ENCODE measurements around the gene CDON. TPM values are rescaled to one million over a fixed set of nuclear protein-coding genes. Genes with fewer than 3 reads are reported as not detected.
A peak's percentile ranks its signal among the peaks of the same experiment; 100 is the strongest.

The CDON gene, protein sequence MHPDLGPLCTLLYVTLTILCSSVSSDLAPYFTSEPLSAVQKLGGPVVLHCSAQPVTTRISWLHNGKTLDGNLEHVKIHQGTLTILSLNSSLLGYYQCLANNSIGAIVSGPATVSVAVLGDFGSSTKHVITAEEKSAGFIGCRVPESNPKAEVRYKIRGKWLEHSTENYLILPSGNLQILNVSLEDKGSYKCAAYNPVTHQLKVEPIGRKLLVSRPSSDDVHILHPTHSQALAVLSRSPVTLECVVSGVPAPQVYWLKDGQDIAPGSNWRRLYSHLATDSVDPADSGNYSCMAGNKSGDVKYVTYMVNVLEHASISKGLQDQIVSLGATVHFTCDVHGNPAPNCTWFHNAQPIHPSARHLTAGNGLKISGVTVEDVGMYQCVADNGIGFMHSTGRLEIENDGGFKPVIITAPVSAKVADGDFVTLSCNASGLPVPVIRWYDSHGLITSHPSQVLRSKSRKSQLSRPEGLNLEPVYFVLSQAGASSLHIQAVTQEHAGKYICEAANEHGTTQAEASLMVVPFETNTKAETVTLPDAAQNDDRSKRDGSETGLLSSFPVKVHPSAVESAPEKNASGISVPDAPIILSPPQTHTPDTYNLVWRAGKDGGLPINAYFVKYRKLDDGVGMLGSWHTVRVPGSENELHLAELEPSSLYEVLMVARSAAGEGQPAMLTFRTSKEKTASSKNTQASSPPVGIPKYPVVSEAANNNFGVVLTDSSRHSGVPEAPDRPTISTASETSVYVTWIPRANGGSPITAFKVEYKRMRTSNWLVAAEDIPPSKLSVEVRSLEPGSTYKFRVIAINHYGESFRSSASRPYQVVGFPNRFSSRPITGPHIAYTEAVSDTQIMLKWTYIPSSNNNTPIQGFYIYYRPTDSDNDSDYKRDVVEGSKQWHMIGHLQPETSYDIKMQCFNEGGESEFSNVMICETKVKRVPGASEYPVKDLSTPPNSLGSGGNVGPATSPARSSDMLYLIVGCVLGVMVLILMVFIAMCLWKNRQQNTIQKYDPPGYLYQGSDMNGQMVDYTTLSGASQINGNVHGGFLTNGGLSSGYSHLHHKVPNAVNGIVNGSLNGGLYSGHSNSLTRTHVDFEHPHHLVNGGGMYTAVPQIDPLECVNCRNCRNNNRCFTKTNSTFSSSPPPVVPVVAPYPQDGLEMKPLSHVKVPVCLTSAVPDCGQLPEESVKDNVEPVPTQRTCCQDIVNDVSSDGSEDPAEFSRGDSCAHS (N-terminal part only)
- total RNA-seq: 10 to 100 TPM in 2 of 10 donors, 1 to 10 TPM in 8; 5.4 to 17.1 (median 9.3) TPM
- 1 to 10 TPM; 1.4 to 2.4 TPM for polyA plus RNA-seq
- long read RNA-seq, donor 1, partial matches to known transcripts: 0 of 3 reads
- long read RNA-seq, donor 1, other reads (novel, unspliced or antisense): 3 of 3 reads
- long read RNA-seq, donor 2, partial matches to known transcripts: 1 of 7 reads
- long read RNA-seq, donor 2, other reads (novel, unspliced or antisense): 6 of 7 reads
- long read RNA-seq, donor 3, partial matches to known transcripts: 4 of 6 reads
- long read RNA-seq, donor 3, other reads (novel, unspliced or antisense): 2 of 6 reads

DNA sequence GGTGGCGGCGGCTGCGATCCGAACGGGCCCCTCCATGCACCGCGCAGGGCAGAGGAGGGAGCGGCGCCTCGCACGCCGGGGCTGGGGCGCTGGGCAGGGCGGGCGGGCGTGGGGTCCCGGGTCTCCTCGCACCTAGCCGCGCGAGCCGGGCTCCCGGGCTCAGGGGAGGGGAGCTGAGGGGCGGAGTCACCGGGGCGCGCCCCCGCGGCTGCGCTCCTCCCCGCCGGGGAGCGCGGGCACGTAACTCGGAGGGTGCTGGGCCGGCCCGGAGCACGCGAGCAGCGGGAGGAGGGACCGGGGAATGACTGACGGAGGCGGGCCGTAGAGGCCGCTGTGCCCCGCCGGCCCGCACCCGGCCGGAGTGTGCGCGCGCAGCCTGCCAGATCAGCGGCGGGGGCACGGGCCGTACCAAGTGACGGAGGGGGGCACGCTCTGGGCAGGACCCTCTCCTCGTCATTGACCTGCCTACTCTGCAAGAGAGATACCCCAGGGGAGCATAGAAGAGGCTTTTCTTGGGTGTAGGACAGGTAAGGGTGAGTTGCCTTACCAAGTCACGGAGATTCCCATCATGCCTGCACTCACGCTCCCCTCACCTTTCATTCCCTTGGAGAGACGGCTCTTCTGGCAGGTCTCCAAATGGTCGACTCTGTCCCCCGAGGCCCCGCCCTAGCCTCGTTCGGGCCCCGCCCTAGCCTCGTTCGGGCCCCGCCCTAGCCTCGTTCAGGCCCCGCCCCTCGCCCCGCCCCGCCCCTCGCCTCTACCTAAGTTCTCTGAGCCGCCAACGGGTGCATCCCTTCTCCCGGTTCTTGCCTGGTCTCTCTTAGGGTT is at the start of gene CDON:
TSS of gene CDON (minus strand) at position 188 of the 828 bp plus-strand sequence. CDS start 39,390 bp downstream, outside the sequence.
- H3K4me3 ChIP-seq: peak within 1 kb of the TSS; percentile 66 to 84 (median 72)
- TF ChIP-seq, protein P1, sequence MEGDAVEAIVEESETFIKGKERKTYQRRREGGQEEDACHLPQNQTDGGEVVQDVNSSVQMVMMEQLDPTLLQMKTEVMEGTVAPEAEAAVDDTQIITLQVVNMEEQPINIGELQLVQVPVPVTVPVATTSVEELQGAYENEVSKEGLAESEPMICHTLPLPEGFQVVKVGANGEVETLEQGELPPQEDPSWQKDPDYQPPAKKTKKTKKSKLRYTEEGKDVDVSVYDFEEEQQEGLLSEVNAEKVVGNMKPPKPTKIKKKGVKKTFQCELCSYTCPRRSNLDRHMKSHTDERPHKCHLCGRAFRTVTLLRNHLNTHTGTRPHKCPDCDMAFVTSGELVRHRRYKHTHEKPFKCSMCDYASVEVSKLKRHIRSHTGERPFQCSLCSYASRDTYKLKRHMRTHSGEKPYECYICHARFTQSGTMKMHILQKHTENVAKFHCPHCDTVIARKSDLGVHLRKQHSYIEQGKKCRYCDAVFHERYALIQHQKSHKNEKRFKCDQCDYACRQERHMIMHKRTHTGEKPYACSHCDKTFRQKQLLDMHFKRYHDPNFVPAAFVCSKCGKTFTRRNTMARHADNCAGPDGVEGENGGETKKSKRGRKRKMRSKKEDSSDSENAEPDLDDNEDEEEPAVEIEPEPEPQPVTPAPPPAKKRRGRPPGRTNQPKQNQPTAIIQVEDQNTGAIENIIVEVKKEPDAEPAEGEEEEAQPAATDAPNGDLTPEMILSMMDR (IDR thresholded peaks at IDR 0.05): peak in 4 of 9 donors; percentile 25 to 53 (median 44)
- peaks cover 0 to 30% (median 0%) of the 10 kb centered on the region in 7 donors for H3K27me3 ChIP-seq
- 0 to 1% methylated on average over 44 to 81 of the region's 82 CpGs for WGBS, 2 donors
- peak within 1 kb of the TSS in 9 of 10 donors; percentile 63 to 90 (median 78) for H3K27ac ChIP-seq
- no peaks in the 10 kb centered on the region for H3K9me3 ChIP-seq
- DNase-seq: peak; percentile 91 to 94
- ATAC-seq: peak; percentile 98 to 100 (median 99)
- intact Hi-C loops (cut with DNase I): loop anchor here in 8 of 10 donors (5.0 to 10.0 kb wide), 8 partner anchors 49 to 149 kb away; partner anchors contain the start of genes FAM118B (in 1 of the 8) and RPUSD4 (in 1 of the 8)
- peaks cover 0 to 21% (median 16%) of the 10 kb centered on the region in 9 donors for H3K4me1 ChIP-seq
- no peaks in the 10 kb centered on the region for H3K36me3 ChIP-seq

DNA sequence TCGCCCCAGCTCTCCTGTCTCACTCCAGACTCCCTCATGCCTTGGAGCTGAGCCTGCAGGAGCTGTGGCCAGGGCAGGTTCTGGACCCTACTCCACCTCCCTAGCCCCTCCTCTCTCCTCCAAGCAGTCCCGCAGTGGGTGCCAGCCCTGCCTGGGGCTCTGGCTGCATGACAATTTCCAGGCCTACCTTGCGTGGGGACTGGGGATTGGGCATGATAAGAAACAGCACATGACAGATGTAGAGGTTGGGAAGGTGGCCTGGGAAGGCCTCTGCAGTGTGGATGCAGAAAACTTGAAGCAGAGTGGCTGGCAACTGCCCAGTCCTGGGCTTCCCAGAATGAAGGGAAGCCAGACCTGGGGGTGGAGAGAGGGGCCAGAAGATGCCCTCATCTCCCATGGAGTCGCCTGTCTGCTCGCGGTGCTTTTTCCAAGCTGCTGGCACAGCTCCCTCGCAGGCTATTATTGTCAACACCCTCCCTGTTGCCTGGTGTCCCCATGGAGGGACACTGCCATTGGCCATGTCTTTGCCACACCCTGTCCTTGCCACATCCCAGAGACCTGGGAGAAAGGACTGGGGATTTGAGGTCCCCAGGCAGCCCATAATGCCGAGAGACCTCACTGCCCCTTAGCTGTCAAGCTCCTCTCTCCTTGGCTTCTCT is 48.9 kb upstream of the CDON start:
- Histone ChIP-seq H3K27ac (peak overlapping the region in 8 of 10 donors; percentile 40 to 86 (median 72)), H3K9me3 (no peaks in the 10 kb centered on the region), H3K4me3 (no peak overlapping the region), H3K4me1 (peaks cover 25 to 66% (median 52%) of the 10 kb centered on the region in 9 donors), H3K27me3 (no peaks in the 10 kb centered on the region), H3K36me3 (no peaks in the 10 kb centered on the region)
- peak in 6 of 8 donors; percentile 26 to 56 (median 40) for ATAC-seq
- peak; percentile 56 to 67 for DNase-seq
- 49 to 67% methylated on average over 8 of the region's 8 CpGs for WGBS, 2 donors
- TF ChIP-seq, protein P1 (IDR thresholded peaks at IDR 0.05): no peak
- intact Hi-C loops (cut with DNase I): loop anchor here in 5 of 10 donors (5.0 to 10.0 kb wide), 3 partner anchors 47 to 737 kb away; partner anchors contain the start of gene CDON (in 5 of the 5)

All from heart right ventricle (tissue), 16 donors.